D721Med (cell line): Measurements from ENCODE around the gene CDH13.

ENCODE experiments used
- DNase-seq: peaks from one replicate; pipeline ENCODE4 v3.0.0; 2011; ENCODE audit warnings: low spot score; ENCODE audit not compliant: insufficient read length
- FAIRE-seq: peaks from 2 replicates; lab custom pipeline; 2011; peaks lifted over from hg19 to GRCh38; lab: Jason Lieb, UNC
- TF ChIP-seq, protein P1 (sequence below): IDR thresholded peaks from 2 replicates; pipeline ENCODE4 v1.5.1; 2012; ENCODE audit warnings: mild to moderate bottlenecking, control low read depth; ENCODE audit not compliant: insufficient read depth; ENCODE audit errors: missing control alignments

CDH13 gene

GRCh38 chr16:83574388-83574787 lies 947.6 kb downstream of the CDH13 start:
- no peak for FAIRE-seq
- no peak for DNase-seq
- TF ChIP-seq, protein P1, sequence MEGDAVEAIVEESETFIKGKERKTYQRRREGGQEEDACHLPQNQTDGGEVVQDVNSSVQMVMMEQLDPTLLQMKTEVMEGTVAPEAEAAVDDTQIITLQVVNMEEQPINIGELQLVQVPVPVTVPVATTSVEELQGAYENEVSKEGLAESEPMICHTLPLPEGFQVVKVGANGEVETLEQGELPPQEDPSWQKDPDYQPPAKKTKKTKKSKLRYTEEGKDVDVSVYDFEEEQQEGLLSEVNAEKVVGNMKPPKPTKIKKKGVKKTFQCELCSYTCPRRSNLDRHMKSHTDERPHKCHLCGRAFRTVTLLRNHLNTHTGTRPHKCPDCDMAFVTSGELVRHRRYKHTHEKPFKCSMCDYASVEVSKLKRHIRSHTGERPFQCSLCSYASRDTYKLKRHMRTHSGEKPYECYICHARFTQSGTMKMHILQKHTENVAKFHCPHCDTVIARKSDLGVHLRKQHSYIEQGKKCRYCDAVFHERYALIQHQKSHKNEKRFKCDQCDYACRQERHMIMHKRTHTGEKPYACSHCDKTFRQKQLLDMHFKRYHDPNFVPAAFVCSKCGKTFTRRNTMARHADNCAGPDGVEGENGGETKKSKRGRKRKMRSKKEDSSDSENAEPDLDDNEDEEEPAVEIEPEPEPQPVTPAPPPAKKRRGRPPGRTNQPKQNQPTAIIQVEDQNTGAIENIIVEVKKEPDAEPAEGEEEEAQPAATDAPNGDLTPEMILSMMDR: no peak

GRCh38 chr16:83577078-83577745 lies 950.4 kb downstream of the CDH13 start:
- DNase-seq: no peak
- no peak for FAIRE-seq
- TF ChIP-seq, protein P1: no peak

DNA sequence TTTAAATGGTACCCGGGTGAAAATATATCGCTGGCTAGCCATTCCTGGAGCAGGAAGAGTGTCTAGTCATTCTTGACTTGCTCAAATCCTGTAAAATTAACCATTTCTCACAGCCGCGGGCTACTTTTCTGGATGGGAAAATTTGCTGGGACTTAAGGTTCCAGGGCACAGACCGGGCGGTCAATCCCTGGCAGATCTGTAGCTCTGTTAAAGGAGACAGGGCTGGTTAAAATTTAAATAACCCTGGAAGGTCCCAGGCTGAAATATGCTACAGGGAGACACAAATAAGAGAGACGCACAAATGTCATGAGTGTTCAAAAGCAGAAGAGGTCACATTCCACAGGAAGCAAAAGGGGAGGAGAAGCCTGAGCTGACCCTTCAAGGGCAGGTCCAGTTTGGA lies 951.4 kb downstream of the CDH13 start:
- TF ChIP-seq, protein P1: no peak
- no peak for FAIRE-seq
- no peak for DNase-seq

GRCh38 chr16:83579027-83579426 lies 952.3 kb downstream of the CDH13 start:
- FAIRE-seq: no peak

GRCh38 chr16:83579436-83579835 lies 952.7 kb downstream of the CDH13 start:
- TF ChIP-seq, protein P1: no peak
- DNase-seq (no peak), FAIRE-seq (no peak)

More at GRCh38 chr16:83579027-83579426, 952.3 kb downstream of the CDH13 start:
- no peak for DNase-seq
- TF ChIP-seq, protein P1: no peak

DNA sequence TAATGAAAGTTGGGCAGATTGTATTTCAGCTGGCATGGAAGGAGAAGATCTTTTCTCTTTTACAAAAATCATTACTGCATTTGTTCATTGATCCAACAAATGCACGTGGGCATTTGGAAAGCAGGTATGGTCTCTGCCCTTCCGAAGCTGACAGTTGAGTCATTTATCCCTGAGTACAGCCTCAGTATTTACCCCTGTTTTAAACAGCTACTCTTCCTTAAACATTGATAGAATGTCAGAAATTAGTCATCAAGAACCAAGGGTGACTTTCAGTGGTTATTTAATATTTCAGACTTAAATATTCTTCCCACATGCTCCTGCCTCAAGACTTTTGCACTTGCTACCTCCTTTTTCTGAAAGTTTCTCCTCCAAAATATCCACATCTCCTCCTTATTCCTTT lies 954.3 kb downstream of the CDH13 start:
- TF ChIP-seq, protein P1: no peak
- DNase-seq: no peak
- no peak for FAIRE-seq

DNA sequence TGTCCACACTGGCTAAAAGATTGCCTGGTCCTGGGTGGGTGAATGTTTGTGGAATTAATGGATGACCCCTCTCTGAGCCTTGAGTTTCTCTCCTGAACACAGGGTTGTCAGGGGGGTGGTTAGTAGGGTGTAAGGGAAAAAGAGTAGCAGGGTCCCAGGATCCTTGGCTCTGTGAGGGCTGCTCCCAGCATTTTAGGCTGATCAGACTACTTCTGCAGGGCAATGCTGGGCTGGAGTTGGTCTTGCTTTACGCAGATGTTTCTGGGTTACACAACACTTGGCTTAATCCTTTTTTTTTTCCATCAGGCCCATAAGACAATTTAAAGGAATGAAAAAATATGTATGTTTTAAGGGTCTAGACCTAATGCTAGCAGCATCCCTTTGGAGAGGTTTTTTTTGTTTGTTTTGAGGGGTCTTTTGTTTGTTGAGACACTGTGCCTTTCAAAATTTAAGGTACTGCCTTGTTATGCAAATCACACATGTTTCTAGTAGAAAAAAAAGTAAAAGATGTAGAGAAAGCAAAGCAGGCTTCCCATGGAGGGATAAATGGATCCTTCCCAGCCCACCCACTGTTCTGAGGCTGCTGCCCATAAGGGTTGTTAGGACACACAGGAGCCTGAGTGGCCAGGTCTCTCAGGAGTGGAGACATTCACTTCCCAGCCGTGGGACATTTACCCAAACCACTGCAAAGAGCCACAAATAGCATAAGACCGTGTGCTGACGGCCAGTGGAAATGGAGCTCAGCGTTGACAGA lies 955.4 kb downstream of the CDH13 start:
- DNase-seq: no peak
- TF ChIP-seq, protein P1: no peak
- no peak for FAIRE-seq
